Measurements from ENCODE around the gene CYBRD1.

- TF ChIP-seq POLR2A (IDR thresholded peaks at IDR 0.05): no peak
- TF ChIP-seq CTCF (IDR thresholded peaks at IDR 0.05): no peak
Measured at GRCh38 chr2:171554991-171555615, 32.8 kb downstream of the CYBRD1 start.

Measured in esophagus squamous epithelium (tissue), 4 donors.